OCI-LY1 (cell line): ENCODE results near the gene KCNMA1.

Experiments
- CTCF ChIP-seq: fragments of 200-600 bp; sonication (generic), shearing (Covaris generic); IDR thresholded peaks from 2 replicates; pipeline ENCODE4 v1.5.1; 2017; ENCODE audit warnings: mild to moderate bottlenecking, antibody characterized with exemption, low read length, moderate library complexity, mixed read lengths
- EZH2 ChIP-seq: fragments of 200-600 bp; sonication (generic), shearing (Covaris generic); IDR thresholded peaks from 2 replicates; pipeline ENCODE4 v1.8.0; 2017; ENCODE audit warnings: borderline replicate concordance, mixed run types, mild to moderate bottlenecking, antibody characterized with exemption, low read length, moderate library complexity, mixed read lengths

GRCh38 chr10:77520290-77520689, 117.3 kb downstream of the KCNMA1 start:
- TF ChIP-seq CTCF (no peak), EZH2 (no peak)
